Endodermal cell (in vitro differentiated cells): ENCODE measurements around the gene COX11. TPM values are rescaled to one million over a fixed set of nuclear protein-coding genes. Genes with fewer than 3 reads are reported as not detected.

Experiments
- DNase-seq: peaks from one replicate; pipeline ENCODE4 v3.0.0-alpha.2; 2017
- H3K27ac ChIP-seq: 2 replicates; pipeline ENCODE4 v1.5.1; 2013; ENCODE audit warnings: mild to moderate bottlenecking, low read depth, low read length, moderate library complexity
- H3K27me3 ChIP-seq: 2 replicates; pipeline ENCODE4 v1.6.1; 2013; ENCODE audit warnings: mild to moderate bottlenecking, low read length, moderate library complexity; ENCODE audit not compliant: insufficient read depth, control insufficient read depth, poor library complexity, severe bottlenecking
- H3K36me3 ChIP-seq: 2 replicates; pipeline ENCODE4 v1.7.0; 2013; ENCODE audit warnings: mild to moderate bottlenecking, low read length, moderate library complexity; ENCODE audit not compliant: control insufficient read depth, insufficient read depth
- H3K4me1 ChIP-seq: one replicate; pipeline ENCODE4 v1.7.0; 2013; ENCODE audit warnings: low read length; ENCODE audit not compliant: control insufficient read depth, insufficient read depth
- H3K4me3 ChIP-seq: 2 replicates; pipeline ENCODE4 v1.5.1; 2013; ENCODE audit warnings: mild to moderate bottlenecking, low read length, moderate library complexity
- H3K9ac ChIP-seq: 2 replicates; pipeline ENCODE4 v1.6.1; 2013; ENCODE audit warnings: mild to moderate bottlenecking, low read length, moderate library complexity; ENCODE audit not compliant: poor library complexity, severe bottlenecking; ENCODE audit errors: extremely low read depth
- H3K9me3 ChIP-seq: 2 replicates; pipeline ENCODE4 v1.6.1; 2013; ENCODE audit warnings: mild to moderate bottlenecking, low read length, moderate library complexity; ENCODE audit not compliant: control insufficient read depth
- H3K27ac Mint-ChIP-seq: 2 replicates; pipeline ENCODE4 v1.8.0; 2020; ENCODE audit warnings: mixed read lengths
- H3K27me3 Mint-ChIP-seq: 2 replicates; pipeline ENCODE4 v1.8.0; 2021; ENCODE audit warnings: mild to moderate bottlenecking, mixed read lengths; ENCODE audit not compliant: insufficient read depth
- H3K36me3 Mint-ChIP-seq: 2 replicates; pipeline ENCODE4 v1.8.0; 2020; ENCODE audit warnings: low read depth, mixed read lengths
- H3K4me1 Mint-ChIP-seq: 2 replicates; pipeline ENCODE4 v1.8.0; 2020; ENCODE audit warnings: mixed read lengths
- H3K4me3 Mint-ChIP-seq: 2 replicates; pipeline ENCODE4 v1.8.0; 2020; ENCODE audit warnings: mild to moderate bottlenecking, moderate library complexity, mixed read lengths
- H3K9me3 Mint-ChIP-seq: 2 replicates; pipeline ENCODE4 v1.8.0; 2020; ENCODE audit warnings: mild to moderate bottlenecking, mixed read lengths
- CTCF ChIP-seq: fragments of 200-600 bp; sonication (generic); conservative IDR thresholded peaks from 2 replicates; pipeline ENCODE4 v1.5.0; 2021; ENCODE audit warnings: antibody characterized with exemption, mild to moderate bottlenecking
- WGBS, 2 experiments: methylation state at CpG; one replicate each; pipeline versions ENCODE4 v1.1.5 to v1.1.7; 2013; ENCODE audit warnings: missing lambda C conversion rate in 2 of 2, mixed read lengths in 1 of 2; ENCODE audit not compliant: insufficient coverage in 1 of 2, insufficient read length in 1 of 2; 5-methylcytosine and 5-hydroxymethylcytosine counted together
- total RNA-seq, 2 donors: library from RNA; stranded (reverse); fragmentation: NEBNext Ultra II Directional in 1 of 2; extraction: Animal tissue kit (Norgen Biotek cat#: 25700) in 1 of 2; gene quantifications; 2 replicates in 1 of 2; 3 replicates in 1 of 2; pipeline ENCODE4 v1.2.1, GENCODE V29; 2021

The COX11 gene
- total RNA-seq, 2 donors from 2014 or later: 85.3 to 86.2 TPM

GRCh38 chr17:54920819-54921218, 47.6 kb downstream of the COX11 start:
- H3K9me3 Mint-ChIP-seq: peaks cover 16% of the 10 kb centered on the region
- no peaks in the 10 kb centered on the region for H3K27me3 Mint-ChIP-seq
- Histone ChIP-seq H3K9me3 (peaks cover 14% of the 10 kb centered on the region), H3K27me3 (no peaks in the 10 kb centered on the region), H3K9ac (no peak overlapping the region), H3K27ac (no peak overlapping the region), H3K4me3 (no peak overlapping the region), H3K36me3 (peaks cover 45% of the 10 kb centered on the region), H3K4me1 (no peaks in the 10 kb centered on the region)
- peaks cover 15% of the 10 kb centered on the region for H3K4me1 Mint-ChIP-seq
- 99 to 100% methylated on average over 2 to 6 of the region's 6 CpGs for WGBS, 2 experiments
- no peak for DNase-seq
- H3K4me3 Mint-ChIP-seq: no peak overlapping the region
- peak overlapping the region; percentile 61 for H3K27ac Mint-ChIP-seq
- no peak for TF ChIP-seq CTCF
- H3K36me3 Mint-ChIP-seq: peaks cover 68% of the 10 kb centered on the region

GRCh38 chr17:54919425-54919824, 49.0 kb downstream of the COX11 start:
- Mint-ChIP-seq H3K4me1 (peaks cover 8% of the 10 kb centered on the region), H3K9me3 (peaks cover 18% of the 10 kb centered on the region), H3K4me3 (no peak overlapping the region), H3K36me3 (peaks cover 69% of the 10 kb centered on the region), H3K27me3 (no peaks in the 10 kb centered on the region), H3K27ac (peak overlapping the region; percentile 8)
- peaks cover 59% of the 10 kb centered on the region for H3K36me3 ChIP-seq
- no peak overlapping the region for H3K4me3 ChIP-seq
- DNase-seq: no peak
- H3K27me3 ChIP-seq: no peaks in the 10 kb centered on the region
- peaks cover 17% of the 10 kb centered on the region for H3K9me3 ChIP-seq
- no peaks in the 10 kb centered on the region for H3K4me1 ChIP-seq
- no peak overlapping the region for H3K9ac ChIP-seq
- H3K27ac ChIP-seq: no peak overlapping the region
- TF ChIP-seq CTCF: no peak

- no peak overlapping the region for H3K27ac Mint-ChIP-seq
Measured at GRCh38 chr17:54916721-54917120, 51.7 kb downstream of the COX11 start.

More at GRCh38 chr17:54916721-54917120, 51.7 kb downstream of the COX11 start:
- 94 to 100% methylated on average over 1 of the region's 2 CpGs for WGBS, 2 experiments
- H3K9me3 Mint-ChIP-seq: peaks cover 18% of the 10 kb centered on the region
- H3K4me3 Mint-ChIP-seq: no peak overlapping the region
- H3K4me3 ChIP-seq: no peak overlapping the region
- peaks cover 8% of the 10 kb centered on the region for H3K4me1 Mint-ChIP-seq
- DNase-seq: no peak
- H3K9me3 ChIP-seq: peaks cover 17% of the 10 kb centered on the region
- no peaks in the 10 kb centered on the region for H3K27me3 Mint-ChIP-seq
- peaks cover 77% of the 10 kb centered on the region for H3K36me3 Mint-ChIP-seq
- no peak overlapping the region for H3K27ac ChIP-seq
- H3K4me1 ChIP-seq: no peaks in the 10 kb centered on the region
- no peak overlapping the region for H3K9ac ChIP-seq
- TF ChIP-seq CTCF: no peak
- peaks cover 74% of the 10 kb centered on the region for H3K36me3 ChIP-seq
- H3K27me3 ChIP-seq: no peaks in the 10 kb centered on the region

Other genes with a start within 250 kb of the COX11 start
- 10 to 100 TPM; 54.9 to 55.6 TPM for gene TOM1L1, start 67.8 kb downstream of the COX11 start, total RNA-seq
- 10 to 100 TPM; 15.5 to 18.0 TPM for gene STXBP4, start 111 bp upstream of the COX11 start, total RNA-seq